Omental fat pad (tissue), 4 donors: ENCODE measurements around the gene PDE7B. TPM values are rescaled to one million over a fixed set of nuclear protein-coding genes. Genes with fewer than 3 reads are reported as not detected.

Experiments
- ATAC-seq: fragments of 150-250 bp; one replicate; pipeline ENCODE4 v1.9.1; 2016; ENCODE audit warnings: mild to moderate bottlenecking, moderate library complexity; ENCODE audit not compliant: low FRiP score
- DNase-seq: peaks from one replicate; pipeline ENCODE4 v3.0.0-alpha.2; 2019; ENCODE audit warnings: low spot score
- total RNA-seq, 4 donors: library from RNA; depleted of rRNA; stranded (reverse); fragments of >200 nt; gene quantifications; one replicate each; pipeline ENCODE4 v1.1.0, GENCODE V29; 2016
- TF ChIP-seq, protein P1 (sequence below), 3 donors: fragments of 450-650 bp; IDR thresholded peaks; one replicate each; pipeline ENCODE4 v1.5.1; 2016 to 2017; ENCODE audit warnings: antibody characterized with exemption in 3 of 3, mild to moderate bottlenecking in 3 of 3, moderate library complexity in 2 of 3

PDE7B gene
- total RNA-seq, 4 donors from 2014 or later = 7.3 to 15.0 (median 12.1) TPM

DNA sequence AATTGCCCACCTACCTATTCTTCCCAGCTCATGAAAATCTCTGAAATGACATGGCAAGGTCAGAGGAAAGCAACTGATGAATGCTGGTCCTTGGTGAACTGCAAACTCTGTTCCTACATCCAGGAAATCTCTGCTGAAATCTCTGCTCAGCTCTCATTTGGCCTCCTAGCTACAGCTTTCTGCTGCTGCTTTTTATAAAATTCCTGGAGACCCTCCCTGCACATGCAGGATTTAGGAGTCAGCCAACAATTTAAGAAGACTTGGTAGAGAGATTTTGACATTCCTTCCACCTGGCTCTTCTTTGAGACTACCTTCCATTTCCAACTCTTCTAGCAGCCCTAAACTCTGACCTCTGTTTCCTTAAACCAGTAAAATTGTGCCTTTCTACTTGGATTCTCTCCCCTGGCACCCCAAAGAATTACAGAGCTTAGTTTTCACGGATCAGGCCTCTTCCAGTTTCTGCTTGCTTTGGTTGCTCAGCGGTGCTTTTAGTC, 55.5 kb downstream of the PDE7B start:
- DNase-seq (no peak), ATAC-seq (no peak)
- TF ChIP-seq, protein P1, sequence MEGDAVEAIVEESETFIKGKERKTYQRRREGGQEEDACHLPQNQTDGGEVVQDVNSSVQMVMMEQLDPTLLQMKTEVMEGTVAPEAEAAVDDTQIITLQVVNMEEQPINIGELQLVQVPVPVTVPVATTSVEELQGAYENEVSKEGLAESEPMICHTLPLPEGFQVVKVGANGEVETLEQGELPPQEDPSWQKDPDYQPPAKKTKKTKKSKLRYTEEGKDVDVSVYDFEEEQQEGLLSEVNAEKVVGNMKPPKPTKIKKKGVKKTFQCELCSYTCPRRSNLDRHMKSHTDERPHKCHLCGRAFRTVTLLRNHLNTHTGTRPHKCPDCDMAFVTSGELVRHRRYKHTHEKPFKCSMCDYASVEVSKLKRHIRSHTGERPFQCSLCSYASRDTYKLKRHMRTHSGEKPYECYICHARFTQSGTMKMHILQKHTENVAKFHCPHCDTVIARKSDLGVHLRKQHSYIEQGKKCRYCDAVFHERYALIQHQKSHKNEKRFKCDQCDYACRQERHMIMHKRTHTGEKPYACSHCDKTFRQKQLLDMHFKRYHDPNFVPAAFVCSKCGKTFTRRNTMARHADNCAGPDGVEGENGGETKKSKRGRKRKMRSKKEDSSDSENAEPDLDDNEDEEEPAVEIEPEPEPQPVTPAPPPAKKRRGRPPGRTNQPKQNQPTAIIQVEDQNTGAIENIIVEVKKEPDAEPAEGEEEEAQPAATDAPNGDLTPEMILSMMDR (IDR thresholded peaks at IDR 0.05) = no peak

DNA sequence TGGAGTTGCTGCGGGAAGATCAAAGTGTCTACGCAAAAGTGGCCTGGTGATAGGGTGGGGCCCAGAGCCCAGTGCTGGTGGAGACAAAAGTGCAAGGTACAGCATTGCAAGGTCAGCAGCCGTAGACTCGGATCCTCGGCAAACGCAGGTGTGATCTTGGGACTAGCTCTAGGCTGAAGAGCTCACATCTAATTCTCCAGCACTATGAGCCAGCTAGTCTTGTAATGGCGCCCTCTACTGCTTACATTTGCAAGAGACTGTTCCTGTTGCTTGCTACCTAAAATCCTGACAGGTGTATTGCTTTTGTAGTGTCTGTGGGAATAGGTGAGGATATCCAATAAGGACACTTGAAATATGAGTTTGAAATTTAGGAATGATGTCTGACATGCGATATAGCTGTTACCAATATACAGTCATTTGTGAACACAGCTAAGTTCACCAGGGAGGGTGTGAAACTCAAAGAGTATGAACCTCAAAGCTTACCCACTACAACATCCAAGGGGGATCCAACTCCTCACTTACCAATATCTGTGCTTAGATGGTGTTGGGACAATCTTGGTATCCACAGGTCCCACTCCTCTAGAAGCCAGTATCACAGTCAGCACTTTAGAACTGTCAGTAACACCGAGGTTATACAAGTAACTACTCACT, 58.4 kb downstream of the PDE7B start:
- TF ChIP-seq, protein P1 (IDR thresholded peaks at IDR 0.05) = no peak
- no peak for DNase-seq
- ATAC-seq = no peak

DNA sequence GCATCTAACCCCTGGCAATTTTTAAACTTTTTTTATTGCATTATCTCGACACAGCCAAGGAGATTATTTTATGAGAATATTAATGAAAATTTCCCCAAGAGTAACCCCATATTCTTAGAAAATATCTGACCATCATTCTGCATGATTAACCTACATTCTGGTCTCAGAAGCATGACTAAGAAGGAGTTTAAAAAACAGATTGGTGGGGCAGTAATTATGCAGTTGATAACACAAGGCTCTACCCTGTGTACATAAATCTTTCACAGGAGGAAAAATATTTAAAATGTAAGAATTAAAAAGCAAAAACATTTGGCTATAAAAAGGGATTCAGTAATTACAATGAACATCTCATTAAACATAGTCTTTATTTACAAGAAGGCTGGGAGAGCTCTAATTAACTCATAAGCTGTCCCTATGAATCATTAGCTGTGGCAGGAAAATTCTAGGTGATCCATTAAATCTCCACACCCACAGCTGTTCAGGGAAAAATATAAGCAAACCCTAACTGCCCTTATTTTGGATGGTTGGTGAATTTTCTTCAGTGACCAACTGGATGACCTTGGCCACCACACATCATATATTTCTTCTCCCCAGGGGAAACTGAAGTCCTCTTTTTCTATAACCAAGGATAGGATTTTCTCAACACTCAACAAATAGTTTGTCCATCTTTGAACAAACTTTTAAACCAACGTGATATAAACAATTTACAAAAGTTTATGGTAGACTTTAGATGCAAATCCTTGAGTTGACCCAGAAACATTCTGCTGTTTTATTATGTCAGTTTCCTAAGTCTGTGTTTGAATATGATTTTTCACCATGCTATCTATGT, 59.5 kb downstream of the PDE7B start:
- DNase-seq (no peak), ATAC-seq (no peak)
- TF ChIP-seq, protein P1 (IDR thresholded peaks at IDR 0.05) = no peak

DNA sequence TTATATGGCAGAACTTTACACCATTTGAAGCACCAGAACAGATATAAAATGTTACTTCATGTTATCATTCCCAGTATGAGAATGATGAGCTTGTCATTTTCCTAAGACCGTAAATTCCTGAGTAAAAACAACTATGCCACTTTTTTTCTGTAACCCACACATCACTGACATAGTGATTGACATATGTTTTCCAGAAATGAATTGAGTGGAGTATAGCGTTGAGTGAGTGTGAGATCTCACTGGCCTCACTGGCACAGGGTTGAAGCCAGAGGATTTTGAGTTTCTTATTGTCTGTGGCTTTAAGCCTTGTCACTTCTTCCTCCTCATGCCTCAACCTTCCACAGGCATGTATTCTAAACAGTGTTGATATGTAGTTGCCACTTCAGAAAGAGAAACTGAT, 62.3 kb downstream of the PDE7B start:
- DNase-seq (no peak), ATAC-seq (no peak)
- TF ChIP-seq, protein P1 (IDR thresholded peaks at IDR 0.05) = no peak

DNA sequence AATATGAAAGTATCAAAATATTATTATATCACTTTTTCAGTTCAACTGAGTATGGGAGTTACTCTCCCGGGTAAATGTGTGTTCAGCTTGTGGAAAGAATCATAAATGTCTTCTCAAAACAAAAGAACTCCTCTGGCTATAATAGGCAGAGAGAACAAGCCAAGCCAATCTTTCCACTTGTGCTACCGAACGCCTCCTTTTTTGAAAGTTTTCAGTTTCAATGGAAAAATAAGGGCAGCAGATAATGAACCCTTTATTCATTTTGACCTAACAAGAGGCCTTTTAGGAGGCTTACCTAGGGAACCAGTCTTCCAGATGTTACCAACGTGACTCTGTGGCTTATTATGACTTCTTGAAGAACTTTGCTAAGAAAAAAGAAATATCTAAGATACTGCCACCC, 67.5 kb downstream of the PDE7B start:
- no peak for ATAC-seq
- TF ChIP-seq, protein P1 (IDR thresholded peaks at IDR 0.05) = no peak

DNA sequence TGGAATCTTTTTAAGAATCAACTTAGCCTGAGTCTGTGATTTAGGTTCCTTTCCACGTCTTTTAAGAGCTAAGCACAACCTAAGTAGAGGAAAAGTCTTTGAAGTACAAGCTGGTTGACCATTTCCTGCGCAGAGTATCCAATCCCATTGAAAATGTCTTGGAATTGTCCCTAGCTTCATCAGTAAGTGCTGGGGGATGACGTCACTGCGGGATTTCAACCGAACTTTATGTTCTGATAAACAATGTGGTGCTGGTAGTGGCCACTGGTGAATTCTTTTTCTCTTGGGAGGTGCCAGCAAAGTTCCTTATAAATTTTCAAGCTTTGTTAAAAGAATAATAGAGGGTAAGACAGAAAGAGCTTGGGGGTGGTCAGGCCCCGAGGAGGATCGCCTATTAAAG, 69.2 kb downstream of the PDE7B start:
- TF ChIP-seq, protein P1 (IDR thresholded peaks at IDR 0.05) = no peak
- no peak for ATAC-seq
- no peak for DNase-seq

More for the DNA sequence above, 67.5 kb downstream of the PDE7B start:
- no peak for DNase-seq
